Activated T-helper 17 cell treated with anti-CD3 and anti-CD28 coated beads, Interleukin-2, amount 50 U/mL, for 72 hours (primary cell): ENCODE measurements around the gene RAB6B. TPM values are rescaled to one million over a fixed set of nuclear protein-coding genes. Genes with fewer than 3 reads are reported as not detected.

ENCODE experiments used
- ATAC-seq: fragments of 150-1000 bp; cut with Tn5 transposase; replicated peaks from 2 replicates; pipeline ENCODE4 v1.10.0; 2021; ENCODE audit warnings: mild to moderate bottlenecking, moderate library complexity
- H3K27ac Mint-ChIP-seq: one replicate; pipeline ENCODE4 v1.8.0; 2022; ENCODE audit warnings: mixed read lengths
- H3K27me3 Mint-ChIP-seq: one replicate; pipeline ENCODE4 v1.8.0; 2022; ENCODE audit warnings: mixed read lengths
- H3K36me3 Mint-ChIP-seq: one replicate; pipeline ENCODE4 v1.8.0; 2022; ENCODE audit warnings: low read depth, mild to moderate bottlenecking, mixed read lengths
- H3K4me1 Mint-ChIP-seq: one replicate; pipeline ENCODE4 v1.8.0; 2022; ENCODE audit warnings: mixed read lengths
- H3K4me3 Mint-ChIP-seq: one replicate; pipeline ENCODE4 v1.8.0; 2022; ENCODE audit warnings: mild to moderate bottlenecking, mixed read lengths
- H3K9me3 Mint-ChIP-seq: one replicate; pipeline ENCODE4 v1.8.0; 2022; ENCODE audit warnings: mixed read lengths
- total RNA-seq, 2 donors: library from RNA; stranded (reverse); gene quantifications; one replicate each; pipeline ENCODE4 v1.2.3, GENCODE V29; 2022

Gene RAB6B
- total RNA-seq, 2 donors from 2014 or later, result 0.19 to 3.1 TPM

GRCh38 chr3:133934996-133935842 lies 39.5 kb upstream of the RAB6B start:
- Mint-ChIP-seq H3K36me3 (no peaks in the 10 kb centered on the region), H3K4me3 (no peak overlapping the region), H3K9me3 (no peaks in the 10 kb centered on the region), H3K4me1 (no peaks in the 10 kb centered on the region), H3K27ac (no peak overlapping the region), H3K27me3 (peaks cover 3% of the 10 kb centered on the region)
- no peak for ATAC-seq

- Mint-ChIP-seq H3K9me3 (no peaks in the 10 kb centered on the region), H3K36me3 (no peaks in the 10 kb centered on the region), H3K4me3 (no peak overlapping the region), H3K27ac (no peak overlapping the region), H3K4me1 (no peaks in the 10 kb centered on the region), H3K27me3 (peaks cover 3% of the 10 kb centered on the region)
- no peak for ATAC-seq
These were observed 38.6 kb upstream of the RAB6B start for GRCh38 chr3:133934073-133934970.

- no peaks in the 10 kb centered on the region for H3K36me3 Mint-ChIP-seq
- no peaks in the 10 kb centered on the region for H3K9me3 Mint-ChIP-seq
- H3K4me1 Mint-ChIP-seq, result no peaks in the 10 kb centered on the region
- no peak overlapping the region for H3K4me3 Mint-ChIP-seq
- H3K27ac Mint-ChIP-seq, result no peak overlapping the region
- no peak for ATAC-seq
- peaks cover 3% of the 10 kb centered on the region for H3K27me3 Mint-ChIP-seq
These were observed 37.7 kb upstream of the RAB6B start for GRCh38 chr3:133933097-133934024.

- Mint-ChIP-seq H3K4me3 (no peak overlapping the region), H3K27ac (no peak overlapping the region), H3K4me1 (peaks cover 5% of the 10 kb centered on the region), H3K36me3 (no peaks in the 10 kb centered on the region), H3K27me3 (peaks cover 8% of the 10 kb centered on the region), H3K9me3 (no peaks in the 10 kb centered on the region)
- ATAC-seq, result no peak
These were observed 36.3 kb upstream of the RAB6B start for GRCh38 chr3:133932009-133932408.

- Mint-ChIP-seq H3K4me1 (peaks cover 5% of the 10 kb centered on the region), H3K4me3 (no peak overlapping the region), H3K27me3 (peaks cover 8% of the 10 kb centered on the region), H3K36me3 (no peaks in the 10 kb centered on the region), H3K27ac (no peak overlapping the region), H3K9me3 (no peaks in the 10 kb centered on the region)
- ATAC-seq, result no peak
These were observed 35.4 kb upstream of the RAB6B start for GRCh38 chr3:133931084-133931483.

GRCh38 chr3:133930341-133930933 lies 34.8 kb upstream of the RAB6B start:
- Mint-ChIP-seq H3K4me1 (peaks cover 5% of the 10 kb centered on the region), H3K27ac (no peak overlapping the region), H3K4me3 (no peak overlapping the region), H3K27me3 (peaks cover 6% of the 10 kb centered on the region), H3K36me3 (no peaks in the 10 kb centered on the region), H3K9me3 (no peaks in the 10 kb centered on the region)
- ATAC-seq, result no peak

GRCh38 chr3:133928903-133929607 lies 33.4 kb upstream of the RAB6B start:
- Mint-ChIP-seq H3K4me3 (no peak overlapping the region), H3K27ac (no peak overlapping the region), H3K9me3 (no peaks in the 10 kb centered on the region), H3K4me1 (peaks cover 5% of the 10 kb centered on the region), H3K36me3 (no peaks in the 10 kb centered on the region), H3K27me3 (peaks cover 5% of the 10 kb centered on the region)
- ATAC-seq, result no peak

GRCh38 chr3:133928136-133928893 lies 32.6 kb upstream of the RAB6B start:
- Mint-ChIP-seq H3K4me3 (peak overlapping the region; percentile 53), H3K4me1 (peaks cover 5% of the 10 kb centered on the region), H3K36me3 (no peaks in the 10 kb centered on the region), H3K27me3 (peaks cover 5% of the 10 kb centered on the region), H3K27ac (no peak overlapping the region), H3K9me3 (no peaks in the 10 kb centered on the region)
- peak; percentile 30 for ATAC-seq

GRCh38 chr3:133927540-133928066 lies 31.9 kb upstream of the RAB6B start:
- Mint-ChIP-seq H3K9me3 (no peaks in the 10 kb centered on the region), H3K4me3 (peak overlapping the region; percentile 53), H3K36me3 (no peaks in the 10 kb centered on the region), H3K27me3 (peaks cover 5% of the 10 kb centered on the region), H3K27ac (no peak overlapping the region), H3K4me1 (peaks cover 5% of the 10 kb centered on the region)
- ATAC-seq, result peak; percentile 77

GRCh38 chr3:133926736-133927539 lies 31.3 kb upstream of the RAB6B start:
- Mint-ChIP-seq H3K27me3 (peaks cover 5% of the 10 kb centered on the region), H3K27ac (no peak overlapping the region), H3K36me3 (no peaks in the 10 kb centered on the region), H3K4me1 (peaks cover 5% of the 10 kb centered on the region), H3K4me3 (peak overlapping the region; percentile 53), H3K9me3 (no peaks in the 10 kb centered on the region)
- ATAC-seq, result peak; percentile 3

GRCh38 chr3:133925960-133926735 lies 30.5 kb upstream of the RAB6B start:
- no peak overlapping the region for H3K4me3 Mint-ChIP-seq
- no peaks in the 10 kb centered on the region for H3K36me3 Mint-ChIP-seq
- ATAC-seq, result no peak
- peaks cover 5% of the 10 kb centered on the region for H3K27me3 Mint-ChIP-seq
- H3K4me1 Mint-ChIP-seq, result peaks cover 5% of the 10 kb centered on the region
- no peak overlapping the region for H3K27ac Mint-ChIP-seq
- H3K9me3 Mint-ChIP-seq, result no peaks in the 10 kb centered on the region
